Sigmoid colon (tissue), 4 donors: Measurements from ENCODE around the gene FGF5.

Experiments
- CTCF ChIP-seq, 4 experiments: fragments of 450-650 bp in 3 of 4; fragments of 200-600 bp in 1 of 4; IDR thresholded peaks; one replicate each; pipeline ENCODE4 v1.5.1; 2016 to 2019; ENCODE audit warnings: antibody characterized with exemption in 4 of 4, mild to moderate bottlenecking in 3 of 4, moderate library complexity in 2 of 4
- EP300 ChIP-seq, 4 donors: sonication (generic); formaldehyde crosslinking; IDR thresholded peaks; one replicate each; pipeline ENCODE4 v1.6.1; 2017; ENCODE audit warnings: antibody characterized with exemption in 4 of 4
- POLR2AphosphoS5 ChIP-seq, 4 donors: sonication (generic); formaldehyde crosslinking; IDR thresholded peaks; one replicate each; pipeline ENCODE4 v1.6.1; 2017; ENCODE audit warnings: antibody characterized with exemption in 4 of 4

GRCh38 chr4:80232707-80233370 is 33.6 kb upstream of the FGF5 start:
- TF ChIP-seq CTCF (IDR thresholded peaks at IDR 0.05) (no peak), EP300 (IDR thresholded peaks at IDR 0.05) (no peak), POLR2AphosphoS5 (IDR thresholded peaks at IDR 0.05) (no peak)
